ENCODE data around the gene POLR3GL.
"Not testable (repeated sequence)": the region's sequence is repeated elsewhere in the genome, so short reads cannot be mapped to it uniquely, and the experiment has no call there.

DNA sequence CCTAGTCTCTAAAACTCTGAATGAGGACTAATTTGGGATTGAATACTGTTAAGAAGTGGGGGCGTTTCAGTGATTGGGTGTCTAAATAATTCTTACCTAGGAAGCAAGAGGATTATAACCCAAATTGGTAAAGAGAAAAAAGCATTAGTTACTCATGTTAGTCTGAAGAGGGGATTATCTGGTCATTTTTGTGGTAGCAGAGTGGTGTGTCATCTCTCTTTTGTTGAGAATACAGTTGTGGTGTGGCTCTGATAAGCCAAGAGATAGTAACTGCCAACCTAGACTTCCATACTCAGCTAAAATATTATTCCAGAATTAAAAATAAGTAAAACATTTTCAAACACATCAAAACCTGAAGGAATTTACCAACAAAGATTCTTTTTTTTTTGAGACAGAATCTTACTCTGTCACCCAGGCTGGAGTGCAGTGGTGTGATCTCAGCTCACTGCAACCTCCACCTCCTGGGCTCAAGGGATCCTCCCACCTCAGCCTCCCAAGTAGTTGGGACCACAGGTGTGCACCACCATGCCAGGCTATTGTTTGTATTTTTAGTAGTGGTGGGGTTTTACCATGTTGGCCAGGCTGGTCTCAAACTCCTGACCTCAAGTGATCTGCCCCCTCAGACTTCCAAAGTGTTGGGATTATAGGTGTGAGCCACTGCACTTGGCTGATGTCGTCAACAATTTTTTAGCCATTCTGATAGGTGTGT lies 61.5 kb downstream of the POLR3GL start:
- TF ChIP-seq POLR2AphosphoS5 (IDR thresholded peaks at IDR 0.05; ENCODE audit: borderline replicate concordance, low read depth, low read length); EZH2 (IDR thresholded peaks at IDR 0.05): not testable (repeated sequence)

Data from SK-N-MC (cell line).